Gastrocnemius medialis (tissue), 4 donors: ENCODE measurements around the gene DHX8. TPM values are rescaled to one million over a fixed set of nuclear protein-coding genes. Genes with fewer than 3 reads are reported as not detected.

Source experiments
- ATAC-seq, 2 donors: fragments of 150-250 bp; one replicate each; pipeline ENCODE4 v1.9.1; 2016
- DNase-seq, 2 donors: peaks; one replicate each; pipeline ENCODE4 v3.0.0-alpha.2; 2019
- H3K27ac ChIP-seq, 4 donors: fragments of 200-600 bp; sonication (generic); 1 replicate in 1 of 4; 2 replicates in 3 of 4; pipeline ENCODE4 v1.5.1; 2016 to 2018; ENCODE audit warnings: mild to moderate bottlenecking in 2 of 4, moderate library complexity in 1 of 4
- H3K27me3 ChIP-seq, 3 donors: fragments of 200-600 bp; sonication (generic) in 2 of 3; 1 replicate in 1 of 3; 2 replicates in 2 of 3; pipeline versions ENCODE4 v1.5.1 to v1.6.0; 2016 to 2019; ENCODE audit warnings: mild to moderate bottlenecking in 1 of 3, moderate library complexity in 1 of 3
- H3K36me3 ChIP-seq, 2 donors: fragments of 200-600 bp; sonication (generic) in 1 of 2; one replicate each; pipeline ENCODE4 v1.5.1; 2017 to 2018
- H3K4me1 ChIP-seq, 2 donors: fragments of 200-600 bp; sonication (generic) in 1 of 2; one replicate each; pipeline ENCODE4 v1.5.1; 2016 to 2017; ENCODE audit warnings: mild to moderate bottlenecking in 2 of 2
- H3K4me3 ChIP-seq, 4 donors: fragments of 200-600 bp; sonication (generic) in 3 of 4; 1 replicate in 1 of 4; 2 replicates in 3 of 4; pipeline ENCODE4 v1.5.1; 2016 to 2019; ENCODE audit warnings: mild to moderate bottlenecking in 2 of 4
- H3K9me3 ChIP-seq, 3 donors: fragments of 200-600 bp; sonication (generic) in 2 of 3; 1 replicate in 1 of 3; 2 replicates in 2 of 3; pipeline ENCODE4 v1.5.1; 2016 to 2019
- POLR2A ChIP-seq, 2 donors: fragments of 450-650 bp; IDR thresholded peaks; one replicate each; pipeline ENCODE4 v1.6.1; 2017; ENCODE audit warnings: antibody characterized with exemption in 2 of 2, mild to moderate bottlenecking in 2 of 2, moderate library complexity in 2 of 2
- in situ Hi-C, 4 donors: fragments of 200-750 bp; cut with MboI; loops; one replicate each; pipeline versions ENCODE4 v1.15.0 to v1.8.0; 2017; ENCODE audit warnings: low sequenced_read_pairs in 4 of 4
- intact Hi-C: fragments of 100-400 bp; cut with DNase I; formaldehyde crosslinking; loops from one replicate; pipeline ENCODE4 v1.15.1; 2023; ENCODE audit warnings: low total_unique reads
- total RNA-seq, 4 donors: library from RNA; depleted of rRNA; stranded (reverse); fragments of >200 nt; gene quantifications; one replicate each; pipeline versions ENCODE4 v1.1.0 to v1.2.3, GENCODE V29; 2016
- TF ChIP-seq, protein P1 (sequence below), 5 experiments: fragments of 450-650 bp in 3 of 5; fragments of 200-600 bp in 2 of 5; sonication (generic) in 2 of 5; IDR thresholded peaks in 4 of 5; conservative IDR thresholded peaks in 1 of 5; 1 replicate in 4 of 5; 2 replicates in 1 of 5; pipeline ENCODE4 v1.5.1; 2016 to 2019; ENCODE audit warnings: antibody characterized with exemption in 5 of 5, mild to moderate bottlenecking in 3 of 5, moderate library complexity in 3 of 5

Gene DHX8
- total RNA-seq, 4 donors from 2014 or later = 24.0 to 30.3 (median 27.2) TPM

DNA sequence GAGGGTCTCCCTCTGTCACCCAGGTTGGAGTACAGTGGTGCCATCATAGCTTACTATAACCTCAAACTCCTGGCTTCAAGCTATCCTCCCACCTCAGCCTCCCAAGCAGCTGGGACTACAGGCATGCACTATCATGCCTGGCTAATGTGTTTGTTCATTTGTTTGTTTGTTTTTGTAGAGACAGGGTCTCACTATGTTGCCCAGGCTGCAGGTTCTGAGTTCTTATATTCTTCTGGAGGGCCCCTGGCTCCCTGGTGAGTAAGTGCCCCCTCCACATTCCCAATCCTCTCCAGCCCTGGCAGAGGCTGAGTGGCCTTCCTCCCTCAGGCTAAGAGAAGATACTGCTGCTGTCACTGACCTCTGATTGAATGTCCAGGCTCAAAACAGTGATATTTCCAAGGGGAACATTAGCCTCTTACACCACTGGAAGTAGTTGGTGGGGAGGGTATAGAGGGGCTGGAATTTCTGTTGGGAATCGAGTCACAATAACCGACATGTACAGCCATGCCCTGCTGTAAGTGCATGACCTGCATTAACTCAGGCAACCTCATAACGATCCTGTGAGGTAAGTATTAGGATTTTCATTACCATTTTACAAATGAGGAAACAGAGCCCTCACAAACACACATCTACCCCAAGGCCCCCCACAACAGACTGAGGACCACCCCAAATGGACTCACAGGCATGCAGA, 65.1 kb downstream of the DHX8 start:
- Histone ChIP-seq H3K27ac (no peak overlapping the region), H3K4me1 (peaks cover 12 to 28% of the 10 kb centered on the region in 2 donors), H3K36me3 (no peaks in the 10 kb centered on the region), H3K27me3 (peaks cover 15 to 23% (median 22%) of the 10 kb centered on the region in 3 donors), H3K9me3 (no peaks in the 10 kb centered on the region), H3K4me3 (no peak overlapping the region)
- in situ Hi-C loops = no loop called here
- no peak for TF ChIP-seq POLR2A (IDR thresholded peaks at IDR 0.05)
- TF ChIP-seq, protein P1, sequence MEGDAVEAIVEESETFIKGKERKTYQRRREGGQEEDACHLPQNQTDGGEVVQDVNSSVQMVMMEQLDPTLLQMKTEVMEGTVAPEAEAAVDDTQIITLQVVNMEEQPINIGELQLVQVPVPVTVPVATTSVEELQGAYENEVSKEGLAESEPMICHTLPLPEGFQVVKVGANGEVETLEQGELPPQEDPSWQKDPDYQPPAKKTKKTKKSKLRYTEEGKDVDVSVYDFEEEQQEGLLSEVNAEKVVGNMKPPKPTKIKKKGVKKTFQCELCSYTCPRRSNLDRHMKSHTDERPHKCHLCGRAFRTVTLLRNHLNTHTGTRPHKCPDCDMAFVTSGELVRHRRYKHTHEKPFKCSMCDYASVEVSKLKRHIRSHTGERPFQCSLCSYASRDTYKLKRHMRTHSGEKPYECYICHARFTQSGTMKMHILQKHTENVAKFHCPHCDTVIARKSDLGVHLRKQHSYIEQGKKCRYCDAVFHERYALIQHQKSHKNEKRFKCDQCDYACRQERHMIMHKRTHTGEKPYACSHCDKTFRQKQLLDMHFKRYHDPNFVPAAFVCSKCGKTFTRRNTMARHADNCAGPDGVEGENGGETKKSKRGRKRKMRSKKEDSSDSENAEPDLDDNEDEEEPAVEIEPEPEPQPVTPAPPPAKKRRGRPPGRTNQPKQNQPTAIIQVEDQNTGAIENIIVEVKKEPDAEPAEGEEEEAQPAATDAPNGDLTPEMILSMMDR (IDR thresholded peaks at IDR 0.05 in 4 of 5, conservative IDR thresholded peaks at IDR 0.05 in 1 of 5) = no peak
- DNase-seq (no peak), ATAC-seq (no peak)
- intact Hi-C loops = no loop called here

- DNase-seq (no peak), ATAC-seq (no peak)
- H3K9me3 ChIP-seq = no peaks in the 10 kb centered on the region
- in situ Hi-C loops (no loop called here), intact Hi-C loops (no loop called here)
- H3K27ac ChIP-seq = no peak overlapping the region
- H3K36me3 ChIP-seq = no peaks in the 10 kb centered on the region
- H3K4me3 ChIP-seq = no peak overlapping the region
- TF ChIP-seq POLR2A (IDR thresholded peaks at IDR 0.05) = no peak
- TF ChIP-seq, protein P1 (IDR thresholded peaks at IDR 0.05 in 4 of 5, conservative IDR thresholded peaks at IDR 0.05 in 1 of 5) = no peak
- peaks cover 9 to 21% (median 17%) of the 10 kb centered on the region in 3 donors for H3K27me3 ChIP-seq
- peaks cover 12 to 28% of the 10 kb centered on the region in 2 donors for H3K4me1 ChIP-seq
Measured at GRCh38 chr17:43549496-43549895, 65.7 kb downstream of the DHX8 start.

GRCh38 chr17:43550754-43551153, 67.0 kb downstream of the DHX8 start:
- Histone ChIP-seq H3K4me3 (no peak overlapping the region), H3K9me3 (no peaks in the 10 kb centered on the region), H3K27me3 (peaks cover 5 to 8% (median 5%) of the 10 kb centered on the region in 3 donors), H3K36me3 (no peaks in the 10 kb centered on the region), H3K4me1 (peaks cover 12 to 22% of the 10 kb centered on the region in 2 donors), H3K27ac (no peak overlapping the region)
- in situ Hi-C loops (no loop called here), intact Hi-C loops (no loop called here)
- no peak for DNase-seq
- no peak for ATAC-seq
- TF ChIP-seq, protein P1 (IDR thresholded peaks at IDR 0.05 in 4 of 5, conservative IDR thresholded peaks at IDR 0.05 in 1 of 5) = no peak
- TF ChIP-seq POLR2A (IDR thresholded peaks at IDR 0.05) = no peak

DNA sequence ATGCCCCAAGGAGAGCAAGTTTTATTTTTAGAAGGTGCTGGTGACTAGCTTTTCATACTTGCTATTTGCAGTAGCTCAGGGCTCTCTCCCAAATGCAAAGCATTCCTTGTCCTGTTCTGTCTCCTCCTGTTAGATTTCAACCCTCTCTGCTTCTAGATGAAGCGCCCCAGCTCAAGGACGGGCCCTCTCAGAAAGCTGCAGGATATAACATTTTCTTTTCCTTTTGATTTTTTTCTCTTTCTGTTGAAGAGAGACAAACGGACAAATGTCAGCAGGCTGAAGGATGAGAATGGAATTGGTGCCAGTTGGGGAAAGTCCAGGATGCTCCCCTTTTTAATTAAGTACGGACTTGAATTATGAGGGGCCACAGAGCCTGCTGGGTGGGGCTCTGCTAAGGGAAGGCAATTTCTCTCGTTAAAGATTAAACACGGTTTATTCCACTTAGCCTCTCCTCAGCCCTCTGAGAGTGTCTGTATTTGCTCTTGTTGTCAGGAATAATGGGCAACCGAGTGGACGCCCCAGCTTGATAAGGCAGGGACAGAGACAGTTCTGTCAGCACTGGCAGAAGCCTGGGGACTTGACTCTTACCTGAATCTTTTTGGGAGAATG, 68.6 kb downstream of the DHX8 start:
- Histone ChIP-seq H3K4me3 (no peak overlapping the region), H3K36me3 (no peaks in the 10 kb centered on the region), H3K4me1 (peaks cover 11 to 15% of the 10 kb centered on the region in 2 donors), H3K27ac (no peak overlapping the region), H3K9me3 (no peaks in the 10 kb centered on the region), H3K27me3 (peaks cover 0 to 5% (median 5%) of the 10 kb centered on the region in 3 donors)
- intact Hi-C loops (no loop called here), in situ Hi-C loops (no loop called here)
- ATAC-seq (peak; percentile 69 to 73), DNase-seq (no peak)
- TF ChIP-seq POLR2A (IDR thresholded peaks at IDR 0.05) = no peak
- TF ChIP-seq, protein P1 (IDR thresholded peaks at IDR 0.05 in 4 of 5, conservative IDR thresholded peaks at IDR 0.05 in 1 of 5) = no peak
